PC-9 (cell line): ENCODE measurements around the gene PTBP2. TPM values are rescaled to one million over a fixed set of nuclear protein-coding genes. Genes with fewer than 3 reads are reported as not detected.

Experiments
- BruUV-seq: library from RNA; stranded (reverse); fragments of 400-500 nt; replicated peaks from 2 replicates; lab custom pipeline; 2021; lab: Mats Ljungman, UMichigan
- CTCF ChIA-PET: fragments of 300-600 bp; sonication (Branson Sonifier 250); formaldehyde crosslinking; loops from one replicate; lab custom pipeline; 2022; ENCODE audit warnings: antibody characterized with exemption; lab: Charles Lee
- POLR2A ChIA-PET: fragments of 300-600 bp; sonication (Branson Sonifier 250); formaldehyde crosslinking; loops from one replicate; lab custom pipeline; 2022; ENCODE audit warnings: antibody characterized with exemption; ENCODE audit not compliant: unreplicated experiment; lab: Charles Lee
- DNase-seq, 2 experiments: peaks; one replicate each; pipeline versions ENCODE4 v3.0.0 to v3.0.0-alpha.2; 2015 to 2022; ENCODE audit warnings: mixed read lengths in 1 of 2
- H2AFZ ChIP-seq: fragments of 200-600 bp; sonication (generic); 2 replicates; pipeline ENCODE4 v1.8.1; 2017; ENCODE audit warnings: antibody characterized with exemption
- H3F3A ChIP-seq: fragments of 200-600 bp; sonication (generic); 2 replicates; pipeline ENCODE4 v1.8.1; 2017; ENCODE audit warnings: antibody characterized with exemption, mild to moderate bottlenecking, low read depth; ENCODE audit not compliant: insufficient read depth
- H3K27ac ChIP-seq: fragments of 200-600 bp; sonication (generic); 2 replicates; pipeline ENCODE4 v1.6.1; 2016; ENCODE audit warnings: mixed run types
- H3K27me3 ChIP-seq: fragments of 200-600 bp; sonication (generic); 2 replicates; pipeline ENCODE4 v1.6.1; 2016; ENCODE audit warnings: low read depth, mixed run types; ENCODE audit not compliant: insufficient read depth
- H3K36me3 ChIP-seq: fragments of 200-600 bp; sonication (generic); 2 replicates; pipeline ENCODE4 v1.6.1; 2016; ENCODE audit warnings: low read depth, mixed run types
- H3K4me1 ChIP-seq: fragments of 200-600 bp; sonication (generic); replicated peaks from 2 replicates; pipeline ENCODE4 v1.6.1; 2016; ENCODE audit warnings: mixed run types; ENCODE audit not compliant: insufficient read depth
- H3K4me2 ChIP-seq: fragments of 200-600 bp; sonication (generic); 2 replicates; pipeline ENCODE4 v1.6.1; 2017; ENCODE audit warnings: mixed run types
- H3K4me3 ChIP-seq: fragments of 200-600 bp; sonication (generic); 2 replicates; pipeline ENCODE4 v1.6.1; 2016; ENCODE audit warnings: mixed run types
- H3K79me2 ChIP-seq: fragments of 200-600 bp; sonication (generic); 2 replicates; pipeline ENCODE4 v1.6.1; 2017; ENCODE audit warnings: low read depth, mixed run types
- H3K9me2 ChIP-seq: fragments of 200-600 bp; sonication (generic); 2 replicates; pipeline ENCODE4 v1.8.1; 2017; ENCODE audit warnings: mild to moderate bottlenecking; ENCODE audit not compliant: insufficient read depth
- H3K9me3 ChIP-seq: fragments of 200-600 bp; sonication (generic); 2 replicates; pipeline ENCODE4 v1.8.1; 2016; ENCODE audit warnings: low read depth; ENCODE audit not compliant: insufficient read depth
- H4K20me1 ChIP-seq: fragments of 200-600 bp; sonication (generic); 2 replicates; pipeline ENCODE4 v1.8.1; 2017; ENCODE audit not compliant: insufficient read depth
- CTCF ChIP-seq: fragments of 200-600 bp; sonication (generic); conservative IDR thresholded peaks from 2 replicates; pipeline ENCODE4 v1.6.1; 2017; ENCODE audit warnings: mixed run types, antibody characterized with exemption, mild to moderate bottlenecking, moderate library complexity
- EZH2 ChIP-seq: fragments of 200-600 bp; sonication (generic); IDR thresholded peaks from 2 replicates; pipeline ENCODE4 v1.8.0; 2017; ENCODE audit warnings: antibody characterized with exemption, low read depth
- intact Hi-C: fragments of 100-400 bp; cut with micrococcal nuclease; formaldehyde crosslinking; loops from one replicate; pipeline ENCODE4 v1.10.0; 2022; ENCODE audit not compliant: unreplicated experiment
- total RNA-seq: library from RNA; stranded (reverse); gene quantifications from 2 replicates; pipeline ENCODE4 v1.2.3, GENCODE V29; 2021

The PTBP2 gene
- total RNA-seq, 1 experiment from 2014 or later, result 14.0 TPM

GRCh38 chr1:96772972-96773371, 51.4 kb downstream of the PTBP2 start:
- TF ChIP-seq EZH2 (no peak), CTCF (no peak)
- CTCF ChIA-PET, result no interaction called here
- Histone ChIP-seq H3K79me2 (no peaks in the 10 kb centered on the region), H4K20me1 (peaks cover 18% of the 10 kb centered on the region), H3K4me1 (no peaks in the 10 kb centered on the region), H3K9me3 (no peaks in the 10 kb centered on the region), H2AFZ (no peak overlapping the region), H3F3A (no peaks in the 10 kb centered on the region), H3K4me3 (no peak overlapping the region), H3K4me2 (no peak overlapping the region), H3K27ac (no peak overlapping the region), H3K36me3 (peaks cover 19% of the 10 kb centered on the region; the same call in 1 of the 2 replicates), H3K27me3 (no peaks in the 10 kb centered on the region), H3K9me2 (no peaks in the 10 kb centered on the region)
- intact Hi-C loops, result no loop called here
- BruUV-seq, result no TSS peak
- POLR2A ChIA-PET, result interaction anchor here (0.7 kb wide), 1 partner anchor 417 kb away, joined by 3 read pairs; no protein-coding TSS in a partner anchor
- DNase-seq, result no peak

- intact Hi-C loops, result no loop called here
Observed at GRCh38 chr1:96782206-96782605, 60.6 kb downstream of the PTBP2 start.

GRCh38 chr1:96782856-96783255, 61.3 kb downstream of the PTBP2 start:
- no TSS peak for BruUV-seq
- no peaks in the 10 kb centered on the region for H3F3A ChIP-seq
- H3K27ac ChIP-seq, result no peak overlapping the region
- H3K4me2 ChIP-seq, result no peak overlapping the region
- TF ChIP-seq CTCF (no peak), EZH2 (no peak)
- H4K20me1 ChIP-seq, result no peaks in the 10 kb centered on the region
- H3K4me1 ChIP-seq, result no peaks in the 10 kb centered on the region
- no peaks in the 10 kb centered on the region for H3K9me3 ChIP-seq
- no peaks in the 10 kb centered on the region for H3K27me3 ChIP-seq
- intact Hi-C loops, result no loop called here
- peaks cover 43% of the 10 kb centered on the region for H3K36me3 ChIP-seq
- H3K9me2 ChIP-seq, result no peaks in the 10 kb centered on the region
- H3K4me3 ChIP-seq, result no peak overlapping the region
- POLR2A ChIA-PET, result interaction anchor here (0.6 kb wide), 1 partner anchor 1345 kb away, joined by 8 read pairs; no protein-coding TSS in a partner anchor
- H2AFZ ChIP-seq, result no peak overlapping the region
- no peak for DNase-seq
- CTCF ChIA-PET, result no interaction called here
- no peaks in the 10 kb centered on the region for H3K79me2 ChIP-seq

More at GRCh38 chr1:96782206-96782605, 60.6 kb downstream of the PTBP2 start:
- TF ChIP-seq EZH2 (no peak), CTCF (no peak)
- Histone ChIP-seq H3F3A (no peaks in the 10 kb centered on the region), H3K4me1 (no peaks in the 10 kb centered on the region), H3K4me3 (no peak overlapping the region), H3K9me3 (no peaks in the 10 kb centered on the region), H4K20me1 (no peaks in the 10 kb centered on the region; the same call in 1 of the 2 replicates), H3K27ac (no peak overlapping the region), H3K9me2 (no peaks in the 10 kb centered on the region), H3K79me2 (no peaks in the 10 kb centered on the region), H3K36me3 (peaks cover 43% of the 10 kb centered on the region), H3K27me3 (no peaks in the 10 kb centered on the region), H2AFZ (no peak overlapping the region), H3K4me2 (no peak overlapping the region)
- POLR2A ChIA-PET, result no interaction called here
- DNase-seq, result no peak
- CTCF ChIA-PET, result no interaction called here
- no TSS peak for BruUV-seq
